NCI-H460 (cell line): ENCODE data around the gene ZNF160. TPM values are rescaled to one million over a fixed set of nuclear protein-coding genes. Genes with fewer than 3 reads are reported as not detected.
A peak's percentile ranks its signal among the peaks of the same experiment; 100 is the strongest.
"Not testable (repeated sequence)": the region's sequence is repeated elsewhere in the genome, so short reads cannot be mapped to it uniquely, and the experiment has no call there.

Source experiments
- DNase-seq: peaks from one replicate; pipeline ENCODE4 v3.0.0-alpha.2; 2016; ENCODE audit warnings: low read depth; ENCODE audit errors: extremely low read depth
- polyA plus RNA-seq: library from polyadenylated mRNA; depleted of rRNA; stranded (reverse); fragments of >200 nt; gene quantifications from 2 replicates; pipeline ENCODE4 v1.2.3, GENCODE V29; 2014; cell fraction: nucleus; rRNA removed
- total RNA-seq: library from RNA; depleted of rRNA; stranded (reverse); fragments of >200 nt; shearing (Covaris generic); gene quantifications from 2 replicates; pipeline ENCODE4 v1.2.3, GENCODE V29; 2014; rRNA removed

ZNF160 gene
- total RNA-seq: 11.9 and 14.9 TPM in 2 replicates
- 10.8 and 11.0 TPM in 2 replicates for polyA plus RNA-seq

- peak; percentile 88 for DNase-seq
Measured at GRCh38 chr19:53103234-53104203, at the start of gene ZNF160. Gene ZNF160 (minus strand): TSS chr19:53103422. CDS start chr19:53086276, 17,146 bp downstream.

GRCh38 chr19:53147645-53148044 lies 44.4 kb upstream of the ZNF160 start:
- no peak for DNase-seq

DNA sequence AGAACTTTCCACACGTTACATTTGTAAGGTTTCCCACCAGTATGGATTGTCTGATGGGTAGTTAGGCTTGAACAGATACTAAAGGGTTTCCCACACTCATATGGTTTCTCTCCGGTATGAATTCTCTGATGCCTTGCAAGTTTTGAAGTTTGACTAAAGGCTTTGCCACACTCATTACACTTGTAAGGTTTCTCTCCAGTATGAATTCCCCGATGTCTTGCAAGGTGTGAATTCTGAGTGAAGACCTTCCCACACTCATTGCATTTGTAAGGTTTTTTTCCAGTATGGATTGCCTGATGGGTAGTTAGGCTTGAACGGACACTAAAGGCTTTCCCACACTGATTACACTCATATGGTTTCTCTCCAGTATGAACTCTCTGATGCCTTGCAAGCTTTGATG lies 37.1 kb upstream of the ZNF160 start:
- no peak for DNase-seq

DNA sequence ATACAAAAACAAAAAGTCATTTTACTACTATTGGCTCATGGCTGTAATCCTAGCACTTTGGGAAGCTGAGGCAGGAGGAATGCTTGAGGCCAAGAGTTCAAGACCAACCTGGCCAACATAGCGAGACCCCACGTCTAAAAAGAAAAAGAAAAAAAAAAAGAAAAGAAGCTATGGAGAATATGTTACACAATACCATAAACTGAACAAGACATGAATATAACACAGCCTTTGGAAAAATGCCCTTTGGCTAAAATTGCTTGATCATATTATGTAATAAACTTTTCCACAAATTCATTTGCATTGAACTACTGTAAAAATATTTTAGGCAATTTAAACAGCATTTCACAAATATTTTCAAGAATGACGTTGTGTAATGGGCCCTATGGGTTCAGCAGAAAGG lies 33.2 kb upstream of the ZNF160 start:
- no peak for DNase-seq

DNA sequence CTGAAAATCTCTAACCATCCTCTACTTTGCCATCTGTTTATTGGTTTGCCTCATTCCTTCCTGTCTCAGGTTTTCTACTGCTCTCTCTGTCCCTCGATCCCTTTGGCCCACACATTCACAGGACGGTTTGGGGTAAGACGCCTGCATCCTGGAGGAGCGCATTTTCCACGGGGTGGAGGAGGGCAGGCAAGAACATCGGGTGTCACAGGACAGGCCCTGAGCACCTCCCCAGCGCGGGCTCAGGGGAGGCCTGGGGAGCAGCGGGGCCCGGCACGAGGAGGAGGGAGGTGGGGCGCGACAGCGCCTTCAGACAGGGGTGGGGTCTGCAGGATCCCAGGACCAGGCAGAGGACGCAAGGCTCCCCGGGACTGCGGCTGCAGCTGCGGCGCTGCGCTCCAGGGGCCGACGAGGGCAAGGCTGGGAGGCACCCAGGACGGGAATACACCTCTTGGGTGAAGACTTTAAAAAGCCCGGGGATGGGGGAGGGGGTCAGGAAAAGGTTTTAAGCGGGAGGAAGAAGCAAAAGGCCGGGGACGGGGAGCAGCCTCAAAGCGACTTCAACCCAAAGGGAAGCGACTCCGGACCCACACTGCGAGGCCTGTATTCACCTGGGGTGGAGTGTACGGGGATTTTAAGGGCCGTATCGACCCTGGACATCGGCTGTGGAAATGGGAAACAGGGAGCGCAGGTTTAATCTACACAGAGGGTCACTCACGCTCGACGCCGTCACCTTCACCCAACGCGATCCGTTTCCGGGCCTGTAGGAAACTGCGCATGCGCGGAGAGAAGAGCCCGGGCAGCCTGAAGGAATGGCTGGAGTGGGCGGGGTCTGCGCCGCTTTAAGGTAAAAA lies 29.1 kb upstream of the ZNF160 start, which contains the start of gene ZNF415:
ZNF415 (minus strand) TSS at position 770 of the 851 bp plus-strand sequence. CDS start 10,234 bp downstream, outside the sequence.
- DNase-seq: no peak

- no peak for DNase-seq
Measured at GRCh38 chr19:53131727-53132126, 28.5 kb upstream of the ZNF160 start.

GRCh38 chr19:53131085-53131590 lies 27.9 kb upstream of the ZNF160 start:
- no peak for DNase-seq

- DNase-seq: no peak
Measured at GRCh38 chr19:53130506-53130905, 27.3 kb upstream of the ZNF160 start.

GRCh38 chr19:53126733-53127526 lies 23.7 kb upstream of the ZNF160 start:
- not testable (repeated sequence) for DNase-seq

GRCh38 chr19:53123400-53123799 lies 20.2 kb upstream of the ZNF160 start:
- DNase-seq: no peak

- DNase-seq: no peak
Measured at GRCh38 chr19:53112286-53112685, 9.1 kb upstream of the ZNF160 start.

DNA sequence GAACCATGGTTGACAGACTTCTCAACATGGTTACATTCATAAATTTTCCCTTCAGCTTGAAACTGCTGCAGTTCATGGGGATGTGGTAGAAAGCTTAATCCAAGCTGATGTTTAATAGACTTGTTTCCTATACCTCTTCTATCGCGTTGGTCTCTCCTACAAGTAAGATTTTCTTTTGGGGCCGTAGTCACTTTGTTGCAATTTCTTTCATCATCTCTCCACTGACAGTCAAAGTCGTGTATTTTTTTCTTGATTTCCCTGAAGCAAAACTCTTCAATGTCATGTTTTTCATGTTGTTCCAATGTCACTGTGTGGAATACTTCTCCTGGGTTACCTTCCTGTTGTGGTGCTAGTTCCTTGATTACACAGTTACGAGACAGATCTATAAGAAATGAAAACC lies 6.3 kb upstream of the ZNF160 start:
- DNase-seq: no peak

DNA sequence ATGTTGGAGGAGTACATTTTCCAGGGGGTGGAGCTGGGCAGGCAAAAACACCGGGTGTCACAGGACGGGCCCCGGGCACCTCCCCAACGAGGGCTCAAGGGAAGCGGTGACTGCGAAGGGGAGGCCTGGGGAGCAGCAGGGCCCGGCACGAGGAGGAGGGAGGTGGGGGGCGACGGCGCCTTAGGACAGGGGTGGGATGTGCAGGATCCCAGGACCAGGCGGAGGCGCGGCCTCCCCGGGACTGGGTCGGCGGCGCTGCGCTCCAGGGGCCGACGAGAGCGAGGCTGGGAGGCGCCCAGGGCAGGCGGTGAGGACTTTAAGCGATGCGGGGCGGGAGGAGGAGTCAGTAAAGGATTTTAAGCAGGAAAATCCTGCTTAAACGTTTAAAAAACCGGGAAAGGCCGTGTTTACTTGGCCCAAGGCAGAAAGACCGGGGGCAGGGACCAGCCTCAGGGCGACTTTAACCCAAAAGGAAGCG lies 427 bp downstream of the ZNF160 start:
- no peak for DNase-seq

- no peak for DNase-seq
Measured at GRCh38 chr19:53102206-53102755, 941 bp downstream of the ZNF160 start.

DNA sequence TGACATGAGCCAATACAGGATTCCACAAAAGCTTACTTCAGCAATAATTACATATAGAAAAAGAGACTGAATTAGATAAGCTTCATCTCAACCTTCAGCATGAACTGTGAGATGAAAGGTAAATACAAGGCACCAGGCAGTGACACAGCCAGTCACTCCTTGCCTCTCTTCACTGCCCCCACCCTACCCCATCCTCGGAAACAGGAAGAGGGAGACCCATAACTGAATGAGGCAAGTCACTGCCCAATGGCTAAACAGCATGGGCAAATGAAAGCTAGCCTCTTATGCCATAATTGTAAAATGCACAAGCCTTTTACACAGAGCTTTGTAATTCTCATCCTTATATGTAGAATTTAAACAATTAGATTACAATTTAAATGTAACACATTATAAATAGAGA lies 1.7 kb downstream of the ZNF160 start:
- DNase-seq: no peak

DNA sequence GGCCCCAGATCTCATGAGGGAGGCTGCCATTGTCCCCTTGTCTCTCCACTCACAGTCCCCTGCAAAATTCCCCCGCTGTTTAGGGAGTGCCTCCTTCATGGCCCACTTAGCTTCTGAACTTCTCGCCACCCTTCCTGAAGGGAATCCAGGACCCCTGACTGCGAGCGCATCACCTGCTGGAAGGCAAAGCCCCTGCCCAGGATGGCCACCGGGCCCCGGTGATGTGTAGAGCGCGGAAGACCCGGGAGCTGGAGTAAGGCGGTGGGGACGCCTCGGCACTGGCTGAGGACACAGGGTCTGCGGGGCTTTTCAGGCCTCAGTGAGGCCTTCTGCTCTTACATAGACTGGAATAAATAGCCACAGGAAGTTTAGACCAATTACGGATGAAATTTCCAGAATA lies 4.7 kb downstream of the ZNF160 start:
- not testable (repeated sequence) for DNase-seq

GRCh38 chr19:53096982-53097690 lies 6.1 kb downstream of the ZNF160 start:
- not testable (repeated sequence) for DNase-seq

- not testable (repeated sequence) for DNase-seq
Measured at GRCh38 chr19:53096579-53096978, 6.6 kb downstream of the ZNF160 start.
